ENCODE results near the gene CCDC57.

CCDC57 gene

DNA sequence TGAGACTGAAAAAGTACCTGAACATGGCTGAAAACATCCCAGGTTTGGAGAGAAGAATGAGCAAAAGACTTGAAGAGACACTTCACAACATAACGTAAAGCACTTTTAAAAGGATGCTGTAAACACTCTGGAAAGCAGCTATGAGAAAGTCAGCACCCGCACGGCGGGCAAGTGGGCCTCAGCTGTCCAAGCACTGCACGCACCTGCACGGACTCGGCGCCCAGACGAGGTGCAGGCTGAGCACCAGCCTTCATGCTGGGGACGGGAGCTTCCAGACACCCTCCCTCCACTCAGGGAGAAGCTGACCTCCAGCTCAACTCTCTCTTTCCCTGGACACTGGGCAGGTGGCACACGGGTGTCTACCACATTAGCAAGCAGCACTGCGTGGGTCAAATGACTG lies 13.1 kb downstream of the CCDC57 start:
- TF ChIP-seq GATA2 (IDR thresholded peaks at IDR 0.05; ENCODE audit: low read depth, low read length) = no peak
- TF ChIP-seq GATA3 (IDR thresholded peaks at IDR 0.05; ENCODE audit: low read depth, low read length) = no peak

DNA sequence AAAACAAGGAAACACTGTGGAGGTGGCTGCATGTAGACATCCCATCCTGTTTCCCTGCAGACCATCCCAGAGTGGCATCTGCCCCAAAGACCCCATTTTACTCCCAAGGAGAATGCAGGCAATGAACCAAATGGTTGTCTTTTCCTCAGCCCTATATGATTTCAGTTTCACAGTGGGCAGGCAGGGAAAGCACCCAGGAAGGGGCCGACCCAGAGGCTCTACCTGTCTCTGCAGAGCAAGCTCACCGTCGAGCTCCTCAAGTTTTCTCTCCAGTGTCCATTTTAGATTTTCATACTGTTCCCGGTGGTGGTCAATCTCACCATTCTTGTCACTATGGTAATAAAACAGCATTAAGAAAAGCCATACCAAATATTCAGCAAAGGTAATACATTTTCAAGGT lies 14.6 kb downstream of the CCDC57 start:
- TF ChIP-seq GATA3 (IDR thresholded peaks at IDR 0.05; ENCODE audit: low read depth, low read length) (no peak), GATA2 (IDR thresholded peaks at IDR 0.05; ENCODE audit: low read depth, low read length) (no peak)

DNA sequence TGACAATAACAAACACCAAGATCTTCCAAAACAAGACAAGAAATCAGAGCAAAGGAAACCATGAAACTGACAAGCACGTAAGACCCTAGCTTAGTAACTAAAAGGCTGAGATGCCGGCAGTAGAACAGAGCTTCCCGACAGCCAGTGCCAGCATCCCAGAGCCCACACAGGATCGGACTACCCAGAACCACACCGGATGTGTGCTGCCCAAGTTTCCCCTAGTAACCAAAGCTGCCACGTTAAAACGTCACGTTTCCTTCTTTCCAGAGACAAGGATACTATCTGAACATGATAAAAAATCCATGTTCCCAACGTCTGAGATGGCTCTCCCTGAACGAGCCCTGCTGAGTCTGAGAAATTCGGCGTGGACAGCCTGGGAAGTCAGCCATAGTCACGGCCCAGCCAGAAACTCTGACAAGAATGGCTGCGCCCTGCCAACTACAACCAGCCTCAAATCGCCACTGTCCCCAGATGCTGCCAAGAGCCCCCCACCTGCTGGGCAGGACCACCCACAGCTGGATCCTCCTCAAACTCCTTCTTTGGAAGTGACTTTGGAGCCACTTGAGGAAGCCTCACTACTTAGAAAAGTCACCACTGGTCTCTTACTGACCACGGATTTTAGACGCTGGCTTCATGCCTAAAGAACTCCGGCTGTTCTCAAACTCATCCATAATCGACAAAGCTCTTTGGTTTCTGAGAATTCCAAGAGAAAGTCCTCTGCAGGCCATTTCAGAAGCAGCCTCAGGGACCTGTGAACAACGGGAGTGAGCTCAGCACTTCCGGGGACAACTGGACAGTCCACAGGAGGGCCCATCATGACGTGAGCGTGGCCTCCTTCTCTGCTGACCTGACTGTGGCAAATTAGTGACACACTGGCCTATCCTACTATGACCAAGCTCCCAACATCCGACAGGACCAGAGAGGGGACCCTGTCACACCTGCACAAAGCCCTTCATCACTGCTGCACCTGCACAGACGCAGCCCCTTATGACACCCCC lies 16.7 kb downstream of the CCDC57 start:
- TF ChIP-seq GATA3 (IDR thresholded peaks at IDR 0.05; ENCODE audit: low read depth, low read length) (no peak), GATA2 (IDR thresholded peaks at IDR 0.05; ENCODE audit: low read depth, low read length) (no peak)

DNA sequence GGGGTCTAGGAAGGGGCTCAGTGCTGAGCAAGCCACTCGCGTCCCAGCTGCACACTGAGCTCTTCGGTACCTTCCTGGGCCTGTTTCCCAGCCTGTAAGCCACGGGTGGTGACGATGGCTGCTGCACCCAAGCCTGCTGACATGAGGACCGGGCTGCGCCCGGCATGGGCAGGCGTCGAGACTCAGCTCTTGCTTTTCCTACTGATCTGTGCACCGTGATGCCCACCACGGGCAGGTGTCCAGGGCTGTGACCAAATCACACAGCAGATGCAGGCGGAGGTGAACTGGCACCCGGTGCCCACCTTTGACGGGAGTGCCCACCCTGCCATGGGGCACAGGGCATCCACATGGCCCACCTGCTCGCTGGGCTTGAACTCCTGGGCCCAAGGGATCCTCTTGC lies 17.9 kb downstream of the CCDC57 start:
- no peak for TF ChIP-seq GATA3 (IDR thresholded peaks at IDR 0.05; ENCODE audit: low read depth, low read length)

DNA sequence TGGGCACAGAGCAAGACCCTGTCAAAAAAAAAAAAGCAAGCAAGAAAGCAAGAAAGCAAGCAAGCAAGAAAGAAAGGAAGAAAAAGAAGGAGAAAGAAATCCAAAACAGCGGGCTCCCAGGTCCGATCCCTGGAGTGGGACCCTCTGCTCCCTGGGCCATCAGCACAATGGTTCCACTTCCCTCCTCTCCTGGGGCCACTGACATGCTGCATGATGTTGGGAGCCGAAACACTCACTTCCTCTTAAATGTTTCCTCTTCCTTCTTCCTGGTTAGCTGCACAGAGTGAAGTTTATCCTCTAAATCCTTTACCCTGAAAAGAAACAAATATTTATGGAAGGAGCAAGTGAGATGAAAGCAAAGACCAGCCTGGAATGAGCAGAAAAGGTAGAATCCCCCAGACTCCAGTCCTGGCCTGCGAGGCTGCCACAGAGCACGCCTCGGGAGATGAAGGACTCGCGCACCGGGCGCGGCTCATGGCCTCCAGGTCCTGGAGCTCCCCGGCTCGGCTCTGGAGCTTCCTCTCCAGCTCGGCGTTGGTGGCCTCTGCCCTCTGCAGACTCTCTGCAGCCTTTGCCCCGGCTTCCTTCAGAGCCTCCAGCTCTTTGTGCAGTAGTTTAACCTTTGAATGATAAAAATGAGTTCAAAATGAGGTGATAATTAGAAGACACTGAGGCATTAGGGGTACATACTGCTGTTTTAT lies 19.0 kb downstream of the CCDC57 start:
- TF ChIP-seq GATA2 (IDR thresholded peaks at IDR 0.05; ENCODE audit: low read depth, low read length) = no peak

DNA sequence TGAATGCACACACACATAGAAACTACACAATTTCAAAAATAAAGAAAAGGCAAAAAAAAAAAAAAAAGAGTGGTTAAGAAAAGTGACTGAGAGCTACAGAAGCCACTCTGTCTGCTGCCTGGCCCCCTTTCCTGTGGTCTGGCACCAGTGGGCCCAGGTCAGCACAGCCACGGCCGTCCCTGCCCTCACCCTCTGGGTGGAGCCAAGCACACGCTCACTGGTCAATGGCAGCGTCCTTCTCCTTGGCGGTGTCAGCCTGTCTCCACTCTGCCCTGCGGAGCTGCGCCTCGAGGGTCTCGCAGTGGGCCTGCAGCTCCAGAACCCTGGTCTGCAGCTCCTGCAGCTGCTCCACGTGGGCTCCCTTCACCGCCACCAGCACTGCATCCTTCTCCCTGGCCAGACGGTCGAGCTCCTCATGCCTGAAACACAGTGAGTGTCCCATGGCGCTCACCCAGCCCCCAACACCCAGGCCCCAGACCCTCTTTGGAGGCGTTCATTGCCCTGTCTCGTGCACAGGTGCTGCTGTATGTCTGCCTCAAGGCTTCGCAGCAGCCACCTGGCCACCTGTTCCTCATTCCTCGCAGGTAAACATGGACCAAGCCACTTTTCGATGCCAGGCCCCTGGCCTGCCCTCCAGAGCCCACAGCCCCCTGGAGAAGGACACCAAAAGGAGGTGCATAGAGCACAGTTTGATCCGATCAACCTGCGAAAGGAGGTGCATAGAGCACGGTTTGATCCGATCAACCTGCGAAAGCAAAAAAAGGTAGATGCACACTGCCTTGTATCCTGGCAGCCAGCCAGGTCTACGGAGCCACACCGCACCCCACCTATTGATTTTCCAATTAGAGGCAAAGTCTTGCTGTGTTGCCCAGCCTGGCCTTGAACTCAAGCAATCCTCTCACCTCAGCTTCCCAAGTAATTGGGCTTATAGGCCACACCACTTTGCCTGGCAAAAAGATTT lies 24.4 kb downstream of the CCDC57 start:
- TF ChIP-seq GATA3 (IDR thresholded peaks at IDR 0.05; ENCODE audit: low read depth, low read length) (no peak), GATA2 (IDR thresholded peaks at IDR 0.05; ENCODE audit: low read depth, low read length) (no peak)

DNA sequence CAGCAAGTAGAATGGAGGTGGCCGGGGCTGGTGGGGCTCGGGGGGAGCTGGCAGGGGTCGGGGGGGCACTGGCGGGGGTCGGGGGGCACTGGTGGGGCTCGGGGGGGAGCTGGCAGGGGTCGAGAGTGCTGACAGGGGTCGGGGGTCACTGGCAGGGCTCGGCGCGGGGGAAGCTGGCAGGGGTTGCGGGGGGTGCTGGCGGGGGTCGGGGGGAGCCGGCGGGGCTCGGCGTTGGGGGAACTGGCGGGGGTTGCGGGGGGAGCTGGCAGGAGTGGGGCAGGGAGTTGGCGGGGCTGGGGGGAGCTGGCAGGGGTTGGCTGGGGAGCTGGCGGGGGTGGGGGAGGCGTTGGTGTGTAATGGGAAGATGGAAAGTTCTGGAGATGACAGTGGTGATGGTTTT lies 25.1 kb downstream of the CCDC57 start:
- TF ChIP-seq GATA2 (IDR thresholded peaks at IDR 0.05; ENCODE audit: low read depth, low read length) = no peak
- no peak for TF ChIP-seq GATA3 (IDR thresholded peaks at IDR 0.05; ENCODE audit: low read depth, low read length)

DNA sequence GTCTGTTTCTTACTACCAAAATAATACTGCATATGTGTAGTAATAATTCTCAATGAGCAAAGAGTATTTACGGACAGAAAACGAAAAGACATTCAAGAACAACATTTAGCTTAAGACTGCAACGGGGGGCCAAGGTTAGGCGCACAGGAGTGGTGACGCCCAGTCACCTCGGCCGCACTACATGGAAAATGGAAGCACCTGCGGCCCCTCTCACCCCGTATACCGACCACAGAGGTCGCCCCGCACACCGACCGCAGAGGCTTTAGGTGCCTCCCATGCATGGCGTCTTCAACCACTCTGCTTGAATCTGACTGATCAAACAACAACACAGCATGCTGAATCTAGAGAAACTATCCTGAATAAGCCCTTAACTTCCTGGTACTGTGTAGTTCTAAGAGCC lies 26.4 kb downstream of the CCDC57 start:
- TF ChIP-seq GATA2 (IDR thresholded peaks at IDR 0.05; ENCODE audit: low read depth, low read length) (no peak), GATA3 (IDR thresholded peaks at IDR 0.05; ENCODE audit: low read depth, low read length) (no peak)

DNA sequence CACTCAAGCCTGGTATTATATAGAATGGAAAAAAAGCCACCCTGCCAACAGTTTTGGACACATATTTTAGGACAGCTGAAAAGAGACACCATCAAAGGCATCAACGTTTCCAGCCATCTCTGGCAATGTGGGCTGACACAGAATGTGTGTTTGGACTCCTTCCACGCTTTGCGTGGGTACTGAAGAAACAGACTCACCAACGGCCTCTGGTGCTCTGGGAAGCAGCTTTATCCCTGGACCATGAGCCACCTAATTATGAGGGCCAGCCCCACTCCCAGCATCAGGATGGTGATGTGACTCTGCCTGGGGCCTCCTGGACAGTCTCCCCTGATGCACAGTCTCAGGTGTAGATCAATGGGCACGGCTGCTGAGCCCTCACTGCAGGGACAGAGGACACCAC lies 27.9 kb downstream of the CCDC57 start:
- TF ChIP-seq GATA3 (IDR thresholded peaks at IDR 0.05; ENCODE audit: low read depth, low read length) = no peak
- TF ChIP-seq GATA2 (IDR thresholded peaks at IDR 0.05; ENCODE audit: low read depth, low read length) = no peak

DNA sequence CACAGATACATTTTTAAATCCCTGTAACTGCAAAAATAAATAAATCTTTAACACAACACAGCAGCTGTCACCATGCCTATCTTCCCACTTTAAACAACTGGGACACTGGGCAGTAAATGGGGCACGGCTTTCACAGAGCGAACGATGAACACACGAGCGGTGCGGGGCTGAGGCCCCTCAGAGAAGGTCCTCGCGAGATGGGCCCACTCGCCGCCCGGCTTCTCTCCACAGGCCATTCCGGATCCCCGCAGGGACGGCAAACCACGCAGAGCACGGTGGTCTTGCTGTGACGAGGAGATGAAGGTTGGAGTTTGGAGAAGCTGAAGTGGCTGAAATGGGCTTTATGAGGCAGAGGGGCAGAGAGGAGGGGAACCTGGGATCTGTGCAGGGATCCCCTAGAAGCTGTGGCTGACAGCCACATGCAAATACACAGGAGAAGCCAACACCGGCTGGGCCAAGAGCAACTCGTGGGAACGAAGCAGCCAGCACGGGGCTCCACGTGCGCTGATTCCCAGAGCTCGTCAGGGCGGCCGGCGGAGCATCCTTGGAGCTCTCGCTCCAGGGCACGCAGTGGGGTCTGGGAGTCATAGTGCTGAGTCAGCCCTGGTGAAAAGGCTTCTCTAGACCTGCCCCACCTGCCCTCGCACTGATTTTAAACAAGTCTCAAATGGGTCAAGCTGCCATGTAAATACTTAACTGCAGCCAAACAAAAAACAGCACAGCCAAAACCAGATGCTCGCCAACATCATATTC lies 31.7 kb downstream of the CCDC57 start:
- TF ChIP-seq GATA2 (IDR thresholded peaks at IDR 0.05; ENCODE audit: low read depth, low read length) = no peak
- no peak for TF ChIP-seq GATA3 (IDR thresholded peaks at IDR 0.05; ENCODE audit: low read depth, low read length)

DNA sequence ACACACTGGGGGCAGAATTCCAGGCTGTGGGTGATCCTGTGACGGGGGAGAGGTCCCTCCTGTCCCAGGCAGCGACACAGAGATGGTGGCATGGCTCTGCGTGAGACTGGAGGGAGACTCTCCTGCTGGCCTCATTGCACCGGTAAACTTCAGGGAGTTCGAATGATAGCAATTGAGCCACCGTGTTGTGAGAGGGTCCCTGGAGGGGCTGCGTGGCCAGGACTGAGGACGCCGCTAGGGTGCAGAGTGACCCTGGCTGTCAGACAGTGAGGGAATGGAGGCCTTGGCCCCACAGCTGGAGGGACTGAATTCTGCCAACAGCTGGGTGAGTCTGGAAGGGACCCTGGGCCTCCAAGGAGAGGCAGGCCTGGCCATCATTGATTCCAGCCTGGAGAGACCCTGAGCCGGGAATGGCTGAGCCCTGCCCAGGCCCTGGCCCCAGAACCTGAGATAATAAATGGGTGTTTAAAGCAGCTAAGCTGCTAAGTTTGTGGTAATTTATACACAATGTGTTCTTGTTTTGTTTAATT lies 32.6 kb downstream of the CCDC57 start:
- TF ChIP-seq GATA3 (IDR thresholded peaks at IDR 0.05; ENCODE audit: low read depth, low read length) (no peak), GATA2 (IDR thresholded peaks at IDR 0.05; ENCODE audit: low read depth, low read length) (no peak)

DNA sequence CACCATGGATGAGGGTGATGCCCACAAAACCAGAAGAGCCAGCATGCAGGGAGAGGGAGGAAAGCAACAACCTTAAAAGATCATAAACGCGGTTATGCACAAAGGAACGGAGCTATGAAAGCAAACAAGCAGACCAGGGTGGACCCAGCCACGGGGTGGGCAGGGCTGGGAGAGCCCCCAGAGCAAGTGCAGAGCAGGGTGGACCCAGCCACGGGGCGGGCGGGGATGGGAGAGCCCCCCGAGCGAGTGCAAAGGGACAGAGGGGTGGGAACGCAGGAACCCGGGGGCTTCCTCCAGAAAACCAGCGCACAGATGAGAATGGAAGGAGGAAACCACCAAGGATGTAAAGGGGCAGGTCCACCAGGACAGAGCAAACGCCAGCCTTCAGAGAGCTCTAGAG lies 33.2 kb downstream of the CCDC57 start:
- TF ChIP-seq GATA2 (IDR thresholded peaks at IDR 0.05; ENCODE audit: low read depth, low read length) (no peak), GATA3 (IDR thresholded peaks at IDR 0.05; ENCODE audit: low read depth, low read length) (no peak)
